BJ (cell line): ENCODE results near the gene SEC11C. TPM values are rescaled to one million over a fixed set of nuclear protein-coding genes. Genes with fewer than 3 reads are reported as not detected.

Source experiments
- CTCF ChIA-PET: fragments of 350-600 bp; formaldehyde crosslinking; extraction: SDS; loops from one replicate; lab custom pipeline; 2021; ENCODE audit warnings: antibody characterized with exemption, inconsistent platforms; lab: Yijun Ruan, JAX
- POLR2A ChIA-PET: fragments of 300-600 bp; sonication (Branson Sonifier 250); formaldehyde crosslinking; extraction: SDS; loops from one replicate; lab custom pipeline; 2021; ENCODE audit warnings: antibody characterized with exemption; lab: Charles Lee
- DNase-seq: peaks from one replicate; pipeline ENCODE4 v3.0.0-alpha.2; 2011; ENCODE audit warnings: low read depth
- H3K27me3 ChIP-seq: 2 replicates; pipeline ENCODE4 v1.6.0; 2011; ENCODE audit warnings: low read length; ENCODE audit not compliant: control insufficient read depth, insufficient read depth
- H3K36me3 ChIP-seq: 2 replicates; pipeline ENCODE4 v1.5.1; 2011; ENCODE audit warnings: low read length; ENCODE audit not compliant: control insufficient read depth, insufficient read depth
- H3K4me3 ChIP-seq: 2 replicates; pipeline ENCODE4 v1.5.1; 2011; ENCODE audit warnings: low read depth, mild to moderate bottlenecking, control low read depth, low read length
- polyA plus RNA-seq: library from polyadenylated mRNA; depleted of rRNA; stranded (reverse); fragments of >200 nt; gene quantifications from 2 replicates; pipeline ENCODE4 v1.2.3, GENCODE V29; 2011
- TF ChIP-seq, protein P1 (sequence below): IDR thresholded peaks from 2 replicates; pipeline ENCODE4 v1.5.1; 2011; ENCODE audit warnings: low read depth, mild to moderate bottlenecking, control low read depth, inconsistent platforms, low read length, moderate library complexity; ENCODE audit not compliant: insufficient read depth

Gene SEC11C
- polyA plus RNA-seq, 1 experiment = 18.2 TPM

DNA sequence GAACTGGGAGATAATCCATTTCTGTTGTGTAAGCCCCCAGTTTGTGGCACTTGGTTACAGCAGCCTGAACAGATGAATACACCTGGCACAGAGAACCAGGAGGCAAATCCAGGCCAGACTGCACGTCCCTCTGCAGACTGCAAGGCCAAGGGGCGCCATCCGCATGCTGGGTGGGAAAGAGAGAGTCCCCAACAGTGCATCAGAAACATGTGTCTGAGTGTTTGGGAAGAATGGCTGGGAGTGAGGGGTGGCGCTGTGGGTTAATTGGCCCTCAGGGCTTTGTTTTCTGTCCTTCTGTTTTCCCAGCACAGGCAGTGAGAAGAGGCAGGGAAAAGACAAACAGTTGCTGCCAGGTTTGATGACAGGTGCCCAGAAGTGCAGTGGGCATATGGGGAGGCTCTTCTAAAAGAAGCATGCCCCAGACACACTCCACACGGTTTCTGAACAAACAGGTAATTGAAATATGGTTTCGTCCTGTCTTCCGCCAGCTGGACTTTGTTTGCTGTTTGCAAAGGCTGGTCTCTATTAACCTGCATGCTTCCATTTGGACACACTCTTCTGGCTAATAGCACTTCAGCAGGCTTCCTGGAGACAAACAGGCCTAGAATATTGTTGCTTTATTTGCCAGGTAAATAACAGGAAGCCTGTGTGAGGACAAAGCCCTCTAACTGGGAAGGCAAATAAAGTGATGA lies 43.4 kb upstream of the SEC11C start:
- no peaks in the 10 kb centered on the region for H3K36me3 ChIP-seq
- no peak overlapping the region for H3K4me3 ChIP-seq
- TF ChIP-seq, protein P1, sequence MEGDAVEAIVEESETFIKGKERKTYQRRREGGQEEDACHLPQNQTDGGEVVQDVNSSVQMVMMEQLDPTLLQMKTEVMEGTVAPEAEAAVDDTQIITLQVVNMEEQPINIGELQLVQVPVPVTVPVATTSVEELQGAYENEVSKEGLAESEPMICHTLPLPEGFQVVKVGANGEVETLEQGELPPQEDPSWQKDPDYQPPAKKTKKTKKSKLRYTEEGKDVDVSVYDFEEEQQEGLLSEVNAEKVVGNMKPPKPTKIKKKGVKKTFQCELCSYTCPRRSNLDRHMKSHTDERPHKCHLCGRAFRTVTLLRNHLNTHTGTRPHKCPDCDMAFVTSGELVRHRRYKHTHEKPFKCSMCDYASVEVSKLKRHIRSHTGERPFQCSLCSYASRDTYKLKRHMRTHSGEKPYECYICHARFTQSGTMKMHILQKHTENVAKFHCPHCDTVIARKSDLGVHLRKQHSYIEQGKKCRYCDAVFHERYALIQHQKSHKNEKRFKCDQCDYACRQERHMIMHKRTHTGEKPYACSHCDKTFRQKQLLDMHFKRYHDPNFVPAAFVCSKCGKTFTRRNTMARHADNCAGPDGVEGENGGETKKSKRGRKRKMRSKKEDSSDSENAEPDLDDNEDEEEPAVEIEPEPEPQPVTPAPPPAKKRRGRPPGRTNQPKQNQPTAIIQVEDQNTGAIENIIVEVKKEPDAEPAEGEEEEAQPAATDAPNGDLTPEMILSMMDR = no peak
- H3K27me3 ChIP-seq = peaks cover 23% of the 10 kb centered on the region
- no peak for DNase-seq
- CTCF ChIA-PET = no interaction called here
- POLR2A ChIA-PET = no interaction called here

DNA sequence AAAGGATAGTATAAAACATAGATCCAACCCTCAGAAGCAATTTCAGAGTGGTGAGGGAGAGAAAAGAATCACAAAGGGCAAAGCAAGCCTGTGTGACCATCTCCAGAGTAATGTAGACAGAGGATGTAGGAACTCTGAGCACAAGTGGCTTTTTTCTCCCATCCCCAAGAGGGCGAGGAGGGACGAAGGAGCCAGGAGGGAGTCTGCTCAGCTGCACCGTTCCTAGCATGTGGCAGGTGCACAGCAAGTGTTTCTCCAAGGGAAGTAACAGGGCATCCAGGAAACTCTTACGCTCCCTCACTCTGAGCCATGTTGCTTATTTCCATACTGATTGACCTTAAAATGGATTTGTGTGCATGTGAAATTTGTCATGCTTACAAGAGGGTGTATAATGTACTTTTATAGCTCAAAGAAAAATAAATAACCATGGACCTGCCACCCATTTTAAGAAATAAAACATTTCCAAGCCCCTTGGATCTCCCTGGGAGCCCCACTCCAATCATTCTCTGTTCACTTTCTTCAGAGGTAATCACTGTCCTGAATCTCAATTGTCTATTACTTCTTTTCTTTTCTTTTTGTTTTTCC lies 37.8 kb upstream of the SEC11C start:
- ChIA-PET CTCF (no interaction called here), POLR2A (no interaction called here)
- H3K36me3 ChIP-seq = no peaks in the 10 kb centered on the region
- TF ChIP-seq, protein P1 = no peak
- no peak overlapping the region for H3K4me3 ChIP-seq
- no peak for DNase-seq
- peaks cover 19% of the 10 kb centered on the region for H3K27me3 ChIP-seq

DNA sequence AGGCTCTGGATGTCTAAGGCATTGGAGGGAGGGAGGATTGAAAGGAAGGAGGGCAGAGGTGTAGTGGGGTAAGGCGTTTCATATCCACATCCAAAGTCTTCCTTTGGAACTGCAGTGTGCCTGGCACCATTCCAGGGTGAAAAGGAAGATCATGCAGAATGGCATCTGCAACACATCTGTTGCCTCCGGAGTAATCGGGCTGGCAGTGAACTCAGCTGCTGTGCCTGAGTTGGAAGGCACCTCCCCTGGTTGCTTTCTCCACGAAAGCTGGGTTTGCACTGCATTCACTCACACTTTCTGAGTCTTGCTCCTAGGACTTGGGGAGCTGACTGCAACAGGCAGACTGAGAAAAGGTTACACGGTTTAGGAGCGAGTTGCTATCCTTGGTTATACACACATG lies 30.3 kb upstream of the SEC11C start:
- ChIA-PET CTCF (interaction anchor here (1.1 kb wide), 1 partner anchor 341 kb away, joined by 3 read pairs; no protein-coding TSS in a partner anchor), POLR2A (no interaction called here)
- TF ChIP-seq, protein P1 = no peak
- Histone ChIP-seq H3K36me3 (no peaks in the 10 kb centered on the region), H3K27me3 (peaks cover 14% of the 10 kb centered on the region), H3K4me3 (no peak overlapping the region)
- no peak for DNase-seq

DNA sequence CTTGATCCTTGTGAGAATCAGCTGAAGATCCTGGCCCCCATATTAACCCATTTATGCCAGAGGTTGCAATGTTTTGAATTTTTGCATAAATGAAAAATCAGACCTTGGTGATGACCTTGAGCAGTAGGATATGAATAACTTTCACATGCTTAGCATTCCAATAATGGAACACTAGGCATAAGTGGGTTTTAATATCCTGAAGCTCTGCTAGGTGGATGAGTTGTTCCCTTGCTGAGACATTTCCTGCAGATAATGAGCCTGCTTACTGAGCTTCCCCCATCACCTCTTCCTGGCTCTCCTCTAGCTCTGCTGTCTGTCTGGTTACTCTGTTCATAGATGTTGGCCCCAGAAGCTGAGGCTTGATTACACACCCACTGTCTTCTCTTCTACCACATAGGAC lies 25.5 kb upstream of the SEC11C start:
- peaks cover 9% of the 10 kb centered on the region for H3K27me3 ChIP-seq
- CTCF ChIA-PET = interaction anchor here (0.9 kb wide), 1 partner anchor 19 kb away, joined by 3 read pairs; no protein-coding TSS in a partner anchor
- TF ChIP-seq, protein P1 = no peak
- POLR2A ChIA-PET = no interaction called here
- no peaks in the 10 kb centered on the region for H3K36me3 ChIP-seq
- DNase-seq = no peak
- no peak overlapping the region for H3K4me3 ChIP-seq

DNA sequence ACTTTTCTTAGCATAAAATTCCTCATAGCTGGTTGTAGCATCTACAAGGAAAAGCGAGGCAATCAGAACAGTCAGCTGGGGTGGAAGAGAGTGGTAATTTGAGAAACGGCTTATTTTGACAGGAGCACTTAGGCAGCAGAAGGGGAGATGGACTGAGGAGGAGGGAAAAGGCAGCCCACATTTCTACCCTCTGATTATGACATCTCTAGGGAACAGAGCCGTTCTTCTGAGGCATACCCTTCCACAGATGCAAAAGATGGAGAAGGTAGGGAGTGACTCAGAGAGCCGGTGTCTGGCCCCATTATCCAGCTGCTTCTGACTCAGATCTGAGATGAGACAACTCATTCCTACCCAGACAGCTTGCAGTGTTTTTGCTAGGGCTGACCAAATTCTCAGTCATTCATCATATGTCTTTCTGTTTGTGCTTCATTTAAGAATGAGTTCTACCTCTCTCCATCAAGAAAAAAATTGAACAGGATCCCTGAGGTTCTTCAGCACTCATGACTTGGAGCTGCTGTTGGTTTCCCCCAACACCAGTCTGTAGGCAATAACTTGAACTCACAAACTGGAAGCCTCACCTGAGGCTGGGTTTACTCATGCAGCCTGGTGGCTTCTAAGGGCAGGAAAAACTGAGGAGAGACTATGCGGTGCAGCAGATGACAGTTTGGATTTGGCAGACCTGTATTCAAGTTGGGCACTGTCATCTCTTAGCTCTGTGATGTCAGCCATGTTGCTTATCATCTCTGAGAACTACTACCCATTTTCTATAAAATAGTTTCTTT lies 15.9 kb upstream of the SEC11C start:
- Histone ChIP-seq H3K27me3 (peaks cover 7% of the 10 kb centered on the region), H3K36me3 (no peaks in the 10 kb centered on the region), H3K4me3 (no peak overlapping the region)
- ChIA-PET POLR2A (no interaction called here), CTCF (interaction anchor here (0.7 kb wide), 1 partner anchor 345 kb away, joined by 3 read pairs; no protein-coding TSS in a partner anchor)
- TF ChIP-seq, protein P1 = no peak
- peak; percentile 38 for DNase-seq
